HEK293 (cell line): ENCODE measurements around the gene DNTTIP2.
"Not testable (repeated sequence)": the region's sequence is repeated elsewhere in the genome, so short reads cannot be mapped to it uniquely, and the experiment has no call there.

Experiments
- CTCF ChIA-PET: fragments of 350-600 bp; formaldehyde crosslinking; extraction: SDS; loops from one replicate; lab custom pipeline; 2021; ENCODE audit warnings: antibody characterized with exemption; lab: Yijun Ruan, JAX
- POLR2A ChIA-PET: fragments of 300-600 bp; formaldehyde crosslinking; extraction: SDS; loops from one replicate; lab custom pipeline; 2020; ENCODE audit warnings: antibody characterized with exemption, inconsistent platforms; lab: Yijun Ruan, JAX
- H3K27ac ChIP-seq: fragments of 200-500 bp; sonication (Bioruptor generic); 2 replicates; pipeline ENCODE4 v1.5.1; 2014; ENCODE audit warnings: low read depth, low read length, control low read depth, inconsistent platforms; ENCODE audit errors: extremely low read depth
- H3K36me3 ChIP-seq, 2 experiments: fragments of 200-500 bp in 1 of 2; sonication (Bioruptor generic) in 1 of 2; 1 replicate in 1 of 2; 2 replicates in 1 of 2; pipeline ENCODE4 v1.5.1; 2014 to 2017; ENCODE audit warnings: inconsistent platforms in 2 of 2, low read length in 2 of 2; ENCODE audit not compliant: control insufficient read depth in 2 of 2, insufficient read depth in 1 of 2
- H3K4me1 ChIP-seq: fragments of 200-500 bp; sonication (Bioruptor generic); 2 replicates; pipeline ENCODE4 v1.5.1; 2014; ENCODE audit warnings: mild to moderate bottlenecking, low read length, inconsistent platforms; ENCODE audit not compliant: control insufficient read depth, insufficient read depth
- H3K4me3 ChIP-seq: 2 replicates; pipeline ENCODE4 v1.5.1; 2011; ENCODE audit warnings: low read depth, mild to moderate bottlenecking, control low read depth, low read length, moderate library complexity
- H3K9me3 ChIP-seq: fragments of 200-500 bp; sonication (Bioruptor generic); 2 replicates; pipeline ENCODE4 v1.5.1; 2014; ENCODE audit warnings: low read depth, low read length, inconsistent platforms; ENCODE audit not compliant: control insufficient read depth, insufficient read depth
- MEIS1 ChIP-seq: sonication (generic); formaldehyde crosslinking; IDR thresholded peaks from 2 replicates; pipeline ENCODE4 v1.8.1; 2022; ENCODE audit warnings: missing genetic modification reagents, mild to moderate bottlenecking, borderline replicate concordance
- SETDB1 ChIP-seq: IDR thresholded peaks from one replicate; pipeline ENCODE4 v1.6.1; 2017; ENCODE audit warnings: mild to moderate bottlenecking, low read length, moderate library complexity, mixed read lengths; ENCODE audit not compliant: insufficient read length
- TCF7L2 ChIP-seq: IDR thresholded peaks from 2 replicates; pipeline ENCODE4 v1.6.1; 2011; ENCODE audit warnings: low read depth, mild to moderate bottlenecking, inconsistent platforms, low read length, moderate library complexity, borderline replicate concordance
- TRIM28 ChIP-seq: IDR thresholded peaks from 2 replicates; pipeline ENCODE4 v1.6.1; 2011; ENCODE audit warnings: low read length, control low read depth, borderline replicate concordance
- ZFP69B ChIP-seq: fragments of 450-650 bp; formaldehyde crosslinking; IDR thresholded peaks from 2 replicates; pipeline ENCODE4 v1.5.1; 2016; ENCODE audit warnings: missing biosample characterization, missing genetic modification characterization
- ZIC2 ChIP-seq: fragments of 450-650 bp; formaldehyde crosslinking; IDR thresholded peaks from 2 replicates; pipeline ENCODE4 v1.5.1; 2016; ENCODE audit warnings: missing biosample characterization, missing genetic modification characterization
- ZNF169 ChIP-seq: fragments of 450-650 bp; formaldehyde crosslinking; IDR thresholded peaks from 2 replicates; pipeline ENCODE4 v1.5.1; 2016; ENCODE audit warnings: missing biosample characterization, missing genetic modification characterization
- ZNF202 ChIP-seq: fragments of 450-650 bp; formaldehyde crosslinking; IDR thresholded peaks from 2 replicates; pipeline ENCODE4 v1.5.1; 2016; ENCODE audit warnings: missing biosample characterization, missing genetic modification characterization, borderline replicate concordance
- ZNF248 ChIP-seq: fragments of 450-650 bp; formaldehyde crosslinking; IDR thresholded peaks from 2 replicates; pipeline ENCODE4 v1.5.1; 2017; ENCODE audit warnings: missing biosample characterization, missing genetic modification characterization
- ZNF274 ChIP-seq, 2 experiments: fragments of 200-500 bp in 1 of 2; fragments of 450-650 bp in 1 of 2; sonication (Bioruptor generic) in 1 of 2; formaldehyde crosslinking in 1 of 2; IDR thresholded peaks; 2 replicates each; pipeline versions ENCODE4 v1.5.1 to v1.6.1; 2014 to 2016; ENCODE audit warnings: borderline replicate concordance in 1 of 2, inconsistent platforms in 1 of 2, low read length in 1 of 2, missing biosample characterization in 1 of 2, missing genetic modification characterization in 1 of 2
- ZNF280D ChIP-seq: fragments of 450-650 bp; formaldehyde crosslinking; IDR thresholded peaks from 2 replicates; pipeline ENCODE4 v1.5.1; 2016; ENCODE audit warnings: missing biosample characterization, missing genetic modification characterization
- ZNF324 ChIP-seq: fragments of 450-650 bp; formaldehyde crosslinking; IDR thresholded peaks from 2 replicates; pipeline ENCODE4 v1.5.1; 2016; ENCODE audit warnings: missing biosample characterization, missing genetic modification characterization
- ZNF404 ChIP-seq: fragments of 450-650 bp; formaldehyde crosslinking; IDR thresholded peaks from 2 replicates; pipeline ENCODE4 v1.5.1; 2017; ENCODE audit warnings: missing biosample characterization, missing genetic modification characterization
- ZNF514 ChIP-seq: fragments of 450-650 bp; formaldehyde crosslinking; IDR thresholded peaks from 2 replicates; pipeline ENCODE4 v1.5.1; 2016; ENCODE audit warnings: missing biosample characterization, missing genetic modification characterization
- ZNF561 ChIP-seq: fragments of 450-650 bp; IDR thresholded peaks from 2 replicates; pipeline ENCODE4 v1.5.1; 2018; ENCODE audit warnings: missing biosample characterization, missing genetic modification characterization, borderline replicate concordance
- ZNF571 ChIP-seq: fragments of 450-650 bp; formaldehyde crosslinking; IDR thresholded peaks from 2 replicates; pipeline ENCODE4 v1.5.0; 2017; ENCODE audit warnings: missing biosample characterization, missing genetic modification characterization
- ZNF600 ChIP-seq: fragments of 450-650 bp; formaldehyde crosslinking; IDR thresholded peaks from 2 replicates; pipeline ENCODE4 v1.5.1; 2016; ENCODE audit warnings: missing biosample characterization, missing genetic modification characterization
- ZNF626 ChIP-seq: fragments of 450-650 bp; sonication (Bioruptor Pico); formaldehyde crosslinking; IDR thresholded peaks from 2 replicates; pipeline ENCODE4 v1.5.1; 2018; ENCODE audit warnings: missing biosample characterization, missing genetic modification characterization, inconsistent platforms
- ZNF692 ChIP-seq: fragments of 450-650 bp; formaldehyde crosslinking; IDR thresholded peaks from 2 replicates; pipeline ENCODE4 v1.5.1; 2016; ENCODE audit warnings: missing biosample characterization, missing genetic modification characterization
- ZNF701 ChIP-seq: fragments of 450-650 bp; formaldehyde crosslinking; IDR thresholded peaks from 2 replicates; pipeline ENCODE4 v1.5.1; 2016; ENCODE audit warnings: missing biosample characterization, missing genetic modification characterization
- ZNF768 ChIP-seq: fragments of 450-650 bp; formaldehyde crosslinking; IDR thresholded peaks from 2 replicates; pipeline ENCODE4 v1.5.1; 2018; ENCODE audit warnings: missing biosample characterization, mild to moderate bottlenecking, missing genetic modification characterization
- ZNF777 ChIP-seq: fragments of 450-650 bp; formaldehyde crosslinking; IDR thresholded peaks from 2 replicates; pipeline ENCODE4 v1.5.1; 2017; ENCODE audit warnings: missing biosample characterization, missing genetic modification characterization, borderline replicate concordance
- ZNF837 ChIP-seq: fragments of 450-650 bp; formaldehyde crosslinking; IDR thresholded peaks from 2 replicates; pipeline ENCODE4 v1.5.1; 2016; ENCODE audit warnings: missing biosample characterization, missing genetic modification characterization
- ZNF843 ChIP-seq: fragments of 450-650 bp; formaldehyde crosslinking; IDR thresholded peaks from 2 replicates; pipeline ENCODE4 v1.5.1; 2016; ENCODE audit warnings: missing biosample characterization, missing genetic modification characterization
- TF ChIP-seq, protein P1 (sequence below): fragments of 450-650 bp; formaldehyde crosslinking; IDR thresholded peaks from 2 replicates; pipeline ENCODE4 v1.5.1; 2016; ENCODE audit warnings: missing biosample characterization, missing genetic modification characterization

Gene DNTTIP2

DNA sequence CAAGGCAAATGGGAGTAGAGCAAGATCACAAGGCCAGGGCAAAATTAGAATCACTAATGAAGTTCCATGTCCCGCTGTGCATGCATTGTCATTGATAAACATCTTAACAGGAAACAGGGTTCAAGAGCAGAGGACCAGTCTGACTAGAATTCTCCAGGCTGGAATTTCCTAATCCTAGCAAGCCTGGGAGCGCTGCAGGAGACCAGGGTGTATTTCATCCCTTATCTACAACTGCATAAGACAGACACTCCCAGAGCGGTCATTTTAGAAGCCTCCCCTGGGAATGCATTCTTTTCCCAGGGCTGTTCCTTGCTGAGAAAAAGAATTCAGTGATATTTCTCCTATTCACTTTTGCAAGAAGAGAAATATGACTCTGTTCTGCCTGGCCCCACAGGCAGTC, 45.7 kb downstream of the DNTTIP2 start:
- CTCF ChIA-PET, result interaction anchor here (0.6 kb wide), 1 partner anchor 603 kb away, joined by 3 read pairs; no protein-coding TSS in a partner anchor
- H3K9me3 ChIP-seq, H3K36me3 ChIP-seq, H3K4me1 ChIP-seq, H3K27ac ChIP-seq, POLR2A ChIA-PET, H3K4me3 ChIP-seq: not testable (repeated sequence)
- 0 out of 2 replicates have a peak, but pooled peaks have one; percentile 53 for TF ChIP-seq ZNF626 (tag by site-specific recombination)
- peak; percentile 89 for TF ChIP-seq SETDB1
- peak; percentile 81; the same call in 1 of the 2 replicates for TF ChIP-seq TRIM28

DNA sequence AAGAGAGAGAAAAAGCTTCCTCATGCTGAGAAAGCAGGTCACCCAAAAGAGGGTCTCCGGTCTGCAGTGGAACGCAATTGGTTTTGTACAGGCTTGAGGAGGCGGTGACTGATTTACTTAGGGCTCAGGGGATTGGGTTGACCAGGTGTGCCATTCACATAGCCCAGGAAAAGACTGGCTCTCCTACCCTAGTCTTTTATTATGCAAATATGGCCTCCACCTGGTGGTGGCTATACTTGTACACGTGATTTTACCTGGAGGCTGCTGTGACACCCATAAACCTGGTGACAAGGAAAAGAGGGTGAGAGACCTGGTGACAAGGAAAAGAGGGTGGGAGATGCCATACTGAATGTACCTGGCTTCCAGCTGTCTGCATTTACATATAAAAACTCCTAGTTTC, 49.9 kb downstream of the DNTTIP2 start:
- ChIA-PET CTCF (interaction anchor here (0.6 to 4.2 kb wide), 4 partner anchors 14 to 200 kb away, joined by 4 to 26 read pairs (median 8); no protein-coding TSS in a partner anchor), POLR2A (no interaction called here)
- TF ChIP-seq ZNF692 (tag by site-specific recombination), result no peak
- TF ChIP-seq TCF7L2, result no peak
- TF ChIP-seq ZNF837 (tag by site-specific recombination), result no peak
- no peak for TF ChIP-seq ZNF768 (tag by site-specific recombination)
- TF ChIP-seq SETDB1, result no peak
- TF ChIP-seq ZNF701 (tag by site-specific recombination), result no peak
- no peak for TF ChIP-seq ZNF843 (tag by site-specific recombination)
- TF ChIP-seq, protein P1, sequence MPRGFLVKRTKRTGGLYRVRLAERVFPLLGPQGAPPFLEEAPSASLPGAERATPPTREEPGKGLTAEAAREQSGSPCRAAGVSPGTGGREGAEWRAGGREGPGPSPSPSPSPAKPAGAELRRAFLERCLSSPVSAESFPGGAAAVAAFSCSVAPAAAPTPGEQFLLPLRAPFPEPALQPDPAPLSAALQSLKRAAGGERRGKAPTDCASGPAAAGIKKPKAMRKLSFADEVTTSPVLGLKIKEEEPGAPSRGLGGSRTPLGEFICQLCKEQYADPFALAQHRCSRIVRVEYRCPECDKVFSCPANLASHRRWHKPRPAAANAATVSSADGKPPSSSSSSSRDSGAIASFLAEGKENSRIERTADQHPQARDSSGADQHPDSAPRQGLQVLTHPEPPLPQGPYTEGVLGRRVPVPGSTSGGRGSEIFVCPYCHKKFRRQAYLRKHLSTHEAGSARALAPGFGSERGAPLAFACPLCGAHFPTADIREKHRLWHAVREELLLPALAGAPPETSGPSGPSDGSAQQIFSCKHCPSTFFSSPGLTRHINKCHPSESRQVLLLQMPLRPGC (tag by site-specific recombination), result no peak
- no peak for TF ChIP-seq ZNF248 (tag by site-specific recombination)
- H3K27ac ChIP-seq, result no peak overlapping the region
- no peaks in the 10 kb centered on the region for H3K9me3 ChIP-seq
- no peaks in the 10 kb centered on the region for H3K36me3 ChIP-seq
- H3K4me3 ChIP-seq, result no peak overlapping the region
- H3K4me1 ChIP-seq, result no peaks in the 10 kb centered on the region

DNA sequence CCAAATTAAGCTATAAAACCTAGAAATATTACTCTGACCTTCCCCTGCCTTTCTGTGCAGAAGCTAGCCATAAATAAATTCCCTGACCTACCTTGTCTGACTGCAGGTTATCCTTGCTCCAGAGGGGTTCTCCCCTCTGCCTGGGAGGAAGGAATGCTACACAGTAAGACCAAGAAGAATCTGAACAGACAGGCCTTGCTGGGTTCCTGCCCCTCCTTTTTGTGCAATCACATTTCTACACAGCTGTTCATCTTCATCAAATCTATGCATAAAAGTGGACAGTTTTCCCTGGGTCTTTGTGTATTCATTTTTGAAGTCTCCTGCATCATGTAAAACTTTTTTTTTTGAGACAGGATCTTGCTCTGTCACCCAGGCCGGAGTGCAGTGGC, 50.6 kb downstream of the DNTTIP2 start:
- no peaks in the 10 kb centered on the region for H3K36me3 ChIP-seq
- H3K4me3 ChIP-seq, result no peak overlapping the region
- POLR2A ChIA-PET, result no interaction called here
- no peak overlapping the region for H3K27ac ChIP-seq
- no peaks in the 10 kb centered on the region for H3K4me1 ChIP-seq
- TF ChIP-seq ZNF777 (tag by site-specific recombination), result no peak
- TF ChIP-seq ZNF169, result no peak
- no peak for TF ChIP-seq ZNF274 (IDR thresholded peaks at IDR 0.05; ENCODE audit: low read length)
- no peak for TF ChIP-seq ZNF274 (tag by site-specific recombination; IDR thresholded peaks at IDR 0.05; ENCODE audit: borderline replicate concordance)
- no peak for TF ChIP-seq ZNF514
- no peak for TF ChIP-seq ZNF202 (tag by site-specific recombination)
- TF ChIP-seq ZNF324 (tag by site-specific recombination), result no peak
- no peak for TF ChIP-seq MEIS1 (CRISPR knock-in tag)
- TF ChIP-seq ZNF280D, result no peak
- TF ChIP-seq ZNF561 (tag by site-specific recombination), result no peak
- TF ChIP-seq ZNF843 (tag by site-specific recombination), result no peak
- TF ChIP-seq ZFP69B (tag by site-specific recombination), result no peak
- no peak for TF ChIP-seq ZNF600 (tag by site-specific recombination)
- TF ChIP-seq ZIC2 (tag by site-specific recombination), result no peak
- no peak for TF ChIP-seq ZNF571 (tag by site-specific recombination)
- no peak for TF ChIP-seq ZNF404
- TF ChIP-seq TCF7L2, result no peak
- no peaks in the 10 kb centered on the region for H3K9me3 ChIP-seq
- CTCF ChIA-PET, result interaction anchor here (1.6 to 4.2 kb wide), 3 partner anchors 13 to 199 kb away, joined by 5 to 26 read pairs (median 11); no protein-coding TSS in a partner anchor
